KMS-11 (cell line): Measurements from ENCODE around the gene ENO1.

Source experiments
- H2AFZ ChIP-seq: fragments of 200-600 bp; sonication (generic); 2 replicates; pipeline ENCODE4 v1.6.1; 2016; ENCODE audit warnings: antibody characterized with exemption, mixed run types, low read depth
- H3K27ac ChIP-seq: fragments of 200-600 bp; sonication (generic); 2 replicates; pipeline ENCODE4 v1.6.1; 2016; ENCODE audit warnings: mild to moderate bottlenecking, mixed run types
- H3K27me3 ChIP-seq: fragments of 200-600 bp; sonication (generic); 2 replicates; pipeline ENCODE4 v1.6.1; 2017; ENCODE audit warnings: mild to moderate bottlenecking, low read depth, mixed run types, moderate library complexity; ENCODE audit not compliant: insufficient read depth
- H3K36me3 ChIP-seq: fragments of 200-600 bp; sonication (generic); 2 replicates; pipeline ENCODE4 v1.6.1; 2017; ENCODE audit warnings: mild to moderate bottlenecking, mixed run types; ENCODE audit not compliant: insufficient read depth
- H3K4me1 ChIP-seq: fragments of 200-600 bp; sonication (generic); 2 replicates; pipeline ENCODE4 v1.6.1; 2016; ENCODE audit warnings: mild to moderate bottlenecking, low read depth, mixed run types; ENCODE audit not compliant: poor library complexity, severe bottlenecking
- H3K4me2 ChIP-seq: fragments of 200-600 bp; sonication (generic); 2 replicates; pipeline ENCODE4 v1.7.0; 2016; ENCODE audit warnings: mild to moderate bottlenecking, mixed run types
- H3K4me3 ChIP-seq: fragments of 200-600 bp; sonication (generic); IDR thresholded peaks from 2 replicates; pipeline ENCODE4 v1.6.1; 2017; ENCODE audit warnings: low read depth, low read length, mixed read lengths; ENCODE audit not compliant: insufficient read depth
- H3K79me2 ChIP-seq: fragments of 200-600 bp; sonication (generic); 2 replicates; pipeline ENCODE4 v1.6.1; 2016; ENCODE audit warnings: low read depth, mixed run types; ENCODE audit not compliant: insufficient read depth
- H3K9ac ChIP-seq: fragments of 200-600 bp; sonication (generic); 2 replicates; pipeline ENCODE4 v1.6.1; 2016; ENCODE audit warnings: mild to moderate bottlenecking, mixed run types
- H4K20me1 ChIP-seq: fragments of 200-600 bp; sonication (generic); 2 replicates; pipeline ENCODE4 v1.6.1; 2016; ENCODE audit warnings: mild to moderate bottlenecking, mixed run types; ENCODE audit not compliant: insufficient read depth
- TF ChIP-seq, protein P1 (sequence below): fragments of 200-600 bp; sonication (generic); conservative IDR thresholded peaks from 2 replicates; pipeline ENCODE4 v1.6.1; 2017; ENCODE audit warnings: low read depth, mild to moderate bottlenecking, antibody characterized with exemption, low read length, moderate library complexity, mixed read lengths

ENO1 gene

DNA sequence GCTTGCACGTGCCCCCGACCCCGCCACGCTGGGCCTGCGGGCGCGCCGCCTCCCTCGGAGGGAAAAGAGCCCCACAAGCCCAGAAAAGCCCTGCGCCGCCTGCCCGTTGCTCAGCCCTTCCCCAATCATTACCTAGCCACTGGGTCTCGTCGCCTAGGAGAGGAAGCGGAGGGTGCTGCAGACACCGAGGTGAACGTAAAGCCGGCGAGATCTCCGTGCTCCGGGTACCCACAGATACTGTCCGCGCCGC is at the start of gene ENO1:
TSS of gene ENO1 (minus strand) at position 239 of the 250 bp plus-strand sequence. CDS start 3,778 bp downstream, outside the sequence.
- TF ChIP-seq, protein P1, sequence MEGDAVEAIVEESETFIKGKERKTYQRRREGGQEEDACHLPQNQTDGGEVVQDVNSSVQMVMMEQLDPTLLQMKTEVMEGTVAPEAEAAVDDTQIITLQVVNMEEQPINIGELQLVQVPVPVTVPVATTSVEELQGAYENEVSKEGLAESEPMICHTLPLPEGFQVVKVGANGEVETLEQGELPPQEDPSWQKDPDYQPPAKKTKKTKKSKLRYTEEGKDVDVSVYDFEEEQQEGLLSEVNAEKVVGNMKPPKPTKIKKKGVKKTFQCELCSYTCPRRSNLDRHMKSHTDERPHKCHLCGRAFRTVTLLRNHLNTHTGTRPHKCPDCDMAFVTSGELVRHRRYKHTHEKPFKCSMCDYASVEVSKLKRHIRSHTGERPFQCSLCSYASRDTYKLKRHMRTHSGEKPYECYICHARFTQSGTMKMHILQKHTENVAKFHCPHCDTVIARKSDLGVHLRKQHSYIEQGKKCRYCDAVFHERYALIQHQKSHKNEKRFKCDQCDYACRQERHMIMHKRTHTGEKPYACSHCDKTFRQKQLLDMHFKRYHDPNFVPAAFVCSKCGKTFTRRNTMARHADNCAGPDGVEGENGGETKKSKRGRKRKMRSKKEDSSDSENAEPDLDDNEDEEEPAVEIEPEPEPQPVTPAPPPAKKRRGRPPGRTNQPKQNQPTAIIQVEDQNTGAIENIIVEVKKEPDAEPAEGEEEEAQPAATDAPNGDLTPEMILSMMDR: no peak
- Histone ChIP-seq H3K79me2 (peaks cover 52% of the 10 kb centered on the region), H3K4me1 (peaks cover 51% of the 10 kb centered on the region), H3K27me3 (no peaks in the 10 kb centered on the region), H3K4me2 (peak within 1 kb of the TSS; percentile 94), H4K20me1 (peaks cover 34% of the 10 kb centered on the region), H3K27ac (peak within 1 kb of the TSS; percentile 99), H2AFZ (peak within 1 kb of the TSS; percentile 58), H3K36me3 (peaks cover 32% of the 10 kb centered on the region; the same call in 1 of the 2 replicates), H3K9ac (peak within 1 kb of the TSS; percentile 100), H3K4me3 (peak within 1 kb of the TSS; percentile 68)

DNA sequence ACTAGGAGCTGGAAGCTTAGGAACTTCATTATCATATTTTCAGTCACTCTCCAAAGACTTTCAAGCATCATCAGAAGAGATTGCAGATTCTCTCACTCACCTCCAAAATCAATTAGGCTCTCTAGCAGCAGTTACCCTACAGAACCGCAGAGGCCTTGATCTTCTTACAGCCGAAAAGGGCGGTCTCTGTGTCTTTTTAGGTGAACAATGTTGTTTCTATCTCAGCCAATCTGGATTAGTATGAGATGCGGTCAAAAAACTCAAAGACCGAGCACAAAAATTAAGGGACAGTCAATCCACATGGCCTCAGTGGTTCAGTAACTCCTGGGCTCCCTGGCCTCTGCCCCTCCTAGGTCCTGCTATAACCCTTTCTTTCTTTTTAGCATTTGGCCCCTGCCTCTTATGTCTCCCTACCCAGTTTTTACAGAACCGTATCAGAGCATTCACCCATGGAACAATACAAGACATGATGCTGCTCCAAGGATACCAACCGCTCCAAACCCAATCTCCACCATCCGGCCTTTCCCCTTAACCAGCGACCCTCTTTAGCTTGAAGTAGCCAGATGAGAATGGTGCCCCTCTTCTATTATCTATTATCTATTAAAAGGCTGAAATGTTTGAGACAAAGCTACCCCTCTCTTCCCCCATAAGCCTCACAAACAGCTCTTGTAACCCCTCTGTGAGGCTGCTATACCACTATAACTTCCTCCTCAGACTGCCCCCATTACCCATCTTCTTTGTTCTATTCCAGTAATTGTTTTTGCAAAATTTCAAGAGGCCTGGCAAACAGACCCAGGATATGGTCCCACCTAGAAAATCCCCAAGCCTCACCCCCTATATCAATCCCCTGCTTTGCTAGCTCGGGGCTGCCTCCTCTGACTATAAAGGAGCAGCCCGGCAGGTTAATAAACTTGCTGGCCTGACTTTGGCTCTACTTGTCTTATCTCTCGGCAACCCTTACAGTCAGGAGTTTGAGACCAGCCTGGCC is 48.5 kb upstream of the ENO1 start:
- Histone ChIP-seq H3K79me2 (no peaks in the 10 kb centered on the region), H3K9ac (no peak overlapping the region), H3K27ac (no peak overlapping the region), H3K4me3 (no peak overlapping the region), H2AFZ (no peak overlapping the region), H3K4me1 (no peaks in the 10 kb centered on the region), H3K4me2 (no peak overlapping the region), H3K27me3 (no peaks in the 10 kb centered on the region), H3K36me3 (no peaks in the 10 kb centered on the region), H4K20me1 (no peaks in the 10 kb centered on the region)
- TF ChIP-seq, protein P1: no peak

DNA sequence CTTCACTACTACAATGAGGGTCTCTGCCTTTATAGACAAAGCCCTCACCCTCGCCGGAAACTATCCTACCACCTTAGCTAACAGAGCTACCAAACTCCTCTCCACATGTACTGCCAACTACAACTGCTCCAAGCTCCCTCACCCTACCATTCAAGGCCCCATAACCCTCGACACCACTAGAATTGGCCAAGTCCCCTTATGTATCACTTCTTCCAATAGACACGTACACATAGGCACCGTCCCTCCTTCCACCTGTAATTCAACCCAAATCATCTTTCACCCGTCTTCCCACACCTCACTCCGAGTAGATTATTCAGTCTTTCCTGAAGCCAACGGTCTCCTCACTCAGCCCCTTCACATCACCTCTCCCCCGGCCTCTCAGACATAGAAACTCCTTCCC is 47.5 kb upstream of the ENO1 start:
- Histone ChIP-seq H3K4me3 (no peak overlapping the region), H2AFZ (no peak overlapping the region), H4K20me1 (no peaks in the 10 kb centered on the region), H3K27ac (no peak overlapping the region), H3K36me3 (no peaks in the 10 kb centered on the region), H3K79me2 (no peaks in the 10 kb centered on the region), H3K4me2 (no peak overlapping the region), H3K9ac (no peak overlapping the region), H3K27me3 (no peaks in the 10 kb centered on the region; the same call in 1 of the 2 replicates), H3K4me1 (no peaks in the 10 kb centered on the region)
- TF ChIP-seq, protein P1: no peak

DNA sequence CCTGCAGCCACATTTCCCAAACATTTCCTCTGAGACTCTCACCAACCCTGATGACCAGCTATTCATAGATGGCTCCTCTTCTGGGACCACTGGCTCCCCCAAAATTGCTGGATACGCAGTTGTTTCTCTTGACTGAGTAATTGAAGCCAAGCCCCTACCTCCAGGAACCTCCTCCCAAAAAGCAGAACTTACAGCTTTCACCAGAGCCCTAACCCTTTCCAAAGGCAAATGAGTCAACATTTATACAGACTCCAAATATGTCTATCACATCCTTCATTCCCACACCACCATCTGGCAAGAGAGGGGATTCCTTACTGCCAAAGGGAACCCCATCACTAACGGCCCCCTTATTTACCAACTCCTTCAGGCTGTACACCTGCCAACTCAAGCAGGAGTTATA is 46.9 kb upstream of the ENO1 start:
- Histone ChIP-seq H3K27me3 (no peaks in the 10 kb centered on the region; the same call in 1 of the 2 replicates), H3K4me1 (no peaks in the 10 kb centered on the region), H4K20me1 (no peaks in the 10 kb centered on the region), H2AFZ (no peak overlapping the region), H3K27ac (no peak overlapping the region), H3K4me3 (no peak overlapping the region), H3K4me2 (no peak overlapping the region), H3K79me2 (no peaks in the 10 kb centered on the region), H3K9ac (no peak overlapping the region), H3K36me3 (no peaks in the 10 kb centered on the region)
- TF ChIP-seq, protein P1: no peak
